Hepatocyte (in vitro differentiated cells): ENCODE results near the gene COL15A1. TPM values are rescaled to one million over a fixed set of nuclear protein-coding genes. Genes with fewer than 3 reads are reported as not detected.

Experiments
- DNase-seq: peaks from one replicate; pipeline ENCODE4 v3.0.0-alpha.2; 2016; ENCODE audit warnings: low spot score
- H2AFZ ChIP-seq: fragments of 200-600 bp; sonication (generic); 2 replicates; pipeline ENCODE4 v1.6.0; 2016; ENCODE audit warnings: antibody characterized with exemption, mild to moderate bottlenecking
- H3K27ac ChIP-seq: fragments of 200-600 bp; sonication (generic); 2 replicates; pipeline ENCODE4 v1.5.1; 2016; ENCODE audit warnings: mild to moderate bottlenecking
- H3K27me3 ChIP-seq: fragments of 200-600 bp; sonication (generic); 2 replicates; pipeline ENCODE4 v1.6.1; 2016
- H3K36me3 ChIP-seq: fragments of 200-600 bp; sonication (generic); replicated peaks from 2 replicates; pipeline ENCODE4 v1.5.1; 2016; ENCODE audit warnings: low read depth; ENCODE audit not compliant: insufficient read depth
- H3K4me1 ChIP-seq: fragments of 200-600 bp; sonication (generic); 2 replicates; pipeline ENCODE4 v1.5.1; 2016; ENCODE audit warnings: mild to moderate bottlenecking, moderate library complexity; ENCODE audit not compliant: insufficient read depth
- H3K4me2 ChIP-seq: fragments of 200-600 bp; sonication (generic); 2 replicates; pipeline ENCODE4 v1.6.0; 2016
- H3K4me3 ChIP-seq: fragments of 200-600 bp; sonication (generic); 2 replicates; pipeline ENCODE4 v1.5.1; 2016; ENCODE audit warnings: mild to moderate bottlenecking
- H3K79me2 ChIP-seq: fragments of 200-600 bp; sonication (generic); 2 replicates; pipeline ENCODE4 v1.6.0; 2017; ENCODE audit warnings: mild to moderate bottlenecking
- H3K9me2 ChIP-seq: fragments of 200-600 bp; sonication (generic); replicated peaks from 2 replicates; pipeline ENCODE4 v1.6.0; 2017; ENCODE audit warnings: mild to moderate bottlenecking; ENCODE audit not compliant: insufficient read depth
- H3K9me3 ChIP-seq: fragments of 200-600 bp; sonication (generic); 2 replicates; pipeline ENCODE4 v1.5.1; 2016; ENCODE audit warnings: low read depth, mild to moderate bottlenecking
- H4K20me1 ChIP-seq: fragments of 200-600 bp; sonication (generic); 2 replicates; pipeline ENCODE4 v1.6.0; 2016; ENCODE audit warnings: mild to moderate bottlenecking; ENCODE audit not compliant: insufficient read depth, poor library complexity, severe bottlenecking
- CTCF ChIP-seq: fragments of 200-600 bp; sonication (generic); IDR thresholded peaks from 2 replicates; pipeline ENCODE4 v1.5.1; 2016; ENCODE audit warnings: antibody characterized with exemption, mild to moderate bottlenecking; ENCODE audit not compliant: poor library complexity
- EZH2 ChIP-seq: fragments of 200-600 bp; sonication (generic); IDR thresholded peaks from 2 replicates; pipeline ENCODE4 v1.6.1; 2016; ENCODE audit warnings: antibody characterized with exemption, mild to moderate bottlenecking, borderline replicate concordance
- EZH2phosphoT487 ChIP-seq: fragments of 200-600 bp; sonication (generic); IDR thresholded peaks from one replicate; pipeline ENCODE4 v1.6.1; 2018; ENCODE audit warnings: antibody characterized with exemption, mild to moderate bottlenecking, low read depth, moderate library complexity; ENCODE audit not compliant: unreplicated experiment, severe bottlenecking
- WGBS: methylation state at CpG from one replicate; pipeline ENCODE4 v1.1.6; 2016; ENCODE audit warnings: low lambda C conversion rate; ENCODE audit errors: missing lambda C conversion rate; 5-methylcytosine and 5-hydroxymethylcytosine counted together
- polyA plus RNA-seq: library from polyadenylated mRNA; unstranded; fragments of >200 nt; fragmentation: Nextera tagmentation; extraction: Ambion mirVana; gene quantifications from 2 replicates; pipeline ENCODE4 v1.2.1, GENCODE V29; 2016
- total RNA-seq: library from RNA; depleted of rRNA; stranded (reverse); fragments of >200 nt; gene quantifications from 2 replicates; pipeline ENCODE4 v1.2.3, GENCODE V29; 2014

COL15A1 gene
- total and polyA plus RNA-seq, 2 experiments from 2014 or later, result 97.6 to 106 TPM

- WGBS, result 64% methylated on average over 1 of the region's 1 CpG
- TF ChIP-seq EZH2, result no peak
- no peaks in the 10 kb centered on the region for H3K36me3 ChIP-seq
- DNase-seq, result no peak
- H3K9me3 ChIP-seq, result no peaks in the 10 kb centered on the region
- H3K4me1 ChIP-seq, result peaks cover 20% of the 10 kb centered on the region
- H3K9me2 ChIP-seq, result no peaks in the 10 kb centered on the region
- H3K4me2 ChIP-seq, result no peak overlapping the region
- no peak overlapping the region for H3K4me3 ChIP-seq
- no peak overlapping the region for H3K27ac ChIP-seq
- no peak overlapping the region for H2AFZ ChIP-seq
- H4K20me1 ChIP-seq, result no peaks in the 10 kb centered on the region
- H3K27me3 ChIP-seq, result no peaks in the 10 kb centered on the region
- no peaks in the 10 kb centered on the region for H3K79me2 ChIP-seq
Observed at GRCh38 chr9:99049228-99049627, 105.5 kb downstream of the COL15A1 start.

GRCh38 chr9:99049641-99050040, 105.9 kb downstream of the COL15A1 start:
- DNase-seq, result no peak
- Histone ChIP-seq H3K9me3 (no peaks in the 10 kb centered on the region), H3K36me3 (no peaks in the 10 kb centered on the region), H3K4me1 (peaks cover 20% of the 10 kb centered on the region), H3K27ac (peak overlapping the region; percentile 42), H3K79me2 (no peaks in the 10 kb centered on the region), H3K9me2 (no peaks in the 10 kb centered on the region), H3K27me3 (no peaks in the 10 kb centered on the region), H3K4me3 (no peak overlapping the region), H2AFZ (no peak overlapping the region), H3K4me2 (no peak overlapping the region), H4K20me1 (no peaks in the 10 kb centered on the region)
- 87% methylated on average over 4 of the region's 4 CpGs for WGBS
- TF ChIP-seq CTCF (no peak), EZH2phosphoT487 (no peak), EZH2 (no peak)

GRCh38 chr9:99050292-99050911, 106.7 kb downstream of the COL15A1 start:
- peak; percentile 48 for DNase-seq
- Histone ChIP-seq H3K4me2 (no peak overlapping the region), H3K9me3 (no peaks in the 10 kb centered on the region), H3K4me3 (no peak overlapping the region), H3K79me2 (no peaks in the 10 kb centered on the region), H3K27ac (peak overlapping the region; percentile 59), H3K9me2 (no peaks in the 10 kb centered on the region), H2AFZ (no peak overlapping the region), H3K27me3 (no peaks in the 10 kb centered on the region), H3K4me1 (peaks cover 20% of the 10 kb centered on the region), H3K36me3 (no peaks in the 10 kb centered on the region), H4K20me1 (no peaks in the 10 kb centered on the region)
- 83% methylated on average over 10 of the region's 10 CpGs for WGBS
- TF ChIP-seq CTCF (no peak), EZH2 (no peak), EZH2phosphoT487 (no peak)

- peak overlapping the region; percentile 59 for H3K27ac ChIP-seq
- no peak overlapping the region for H3K4me2 ChIP-seq
- TF ChIP-seq CTCF (no peak), EZH2 (no peak), EZH2phosphoT487 (no peak)
- H2AFZ ChIP-seq, result no peak overlapping the region
- no peaks in the 10 kb centered on the region for H3K9me3 ChIP-seq
- WGBS, result 78% methylated on average over 4 of the region's 4 CpGs
- no peaks in the 10 kb centered on the region for H3K9me2 ChIP-seq
- H3K36me3 ChIP-seq, result no peaks in the 10 kb centered on the region
- H3K27me3 ChIP-seq, result no peaks in the 10 kb centered on the region
- no peaks in the 10 kb centered on the region for H4K20me1 ChIP-seq
- H3K79me2 ChIP-seq, result no peaks in the 10 kb centered on the region
- no peak for DNase-seq
- H3K4me3 ChIP-seq, result no peak overlapping the region
- H3K4me1 ChIP-seq, result peaks cover 23% of the 10 kb centered on the region
Observed at GRCh38 chr9:99050924-99051323, 107.2 kb downstream of the COL15A1 start.
